Measurements from ENCODE around the gene KLHL13. TPM values are rescaled to one million over a fixed set of nuclear protein-coding genes. Genes with fewer than 3 reads are reported as not detected.

The KLHL13 gene, protein sequence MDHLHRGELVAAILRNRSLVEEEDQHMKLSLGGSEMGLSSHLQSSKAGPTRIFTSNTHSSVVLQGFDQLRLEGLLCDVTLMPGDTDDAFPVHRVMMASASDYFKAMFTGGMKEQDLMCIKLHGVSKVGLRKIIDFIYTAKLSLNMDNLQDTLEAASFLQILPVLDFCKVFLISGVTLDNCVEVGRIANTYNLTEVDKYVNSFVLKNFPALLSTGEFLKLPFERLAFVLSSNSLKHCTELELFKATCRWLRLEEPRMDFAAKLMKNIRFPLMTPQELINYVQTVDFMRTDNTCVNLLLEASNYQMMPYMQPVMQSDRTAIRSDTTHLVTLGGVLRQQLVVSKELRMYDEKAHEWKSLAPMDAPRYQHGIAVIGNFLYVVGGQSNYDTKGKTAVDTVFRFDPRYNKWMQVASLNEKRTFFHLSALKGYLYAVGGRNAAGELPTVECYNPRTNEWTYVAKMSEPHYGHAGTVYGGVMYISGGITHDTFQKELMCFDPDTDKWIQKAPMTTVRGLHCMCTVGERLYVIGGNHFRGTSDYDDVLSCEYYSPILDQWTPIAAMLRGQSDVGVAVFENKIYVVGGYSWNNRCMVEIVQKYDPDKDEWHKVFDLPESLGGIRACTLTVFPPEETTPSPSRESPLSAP
- 2.1 and 48.4 TPM in 2 replicates for total RNA-seq (ENCODE audit: low replicate concordance)

DNA sequence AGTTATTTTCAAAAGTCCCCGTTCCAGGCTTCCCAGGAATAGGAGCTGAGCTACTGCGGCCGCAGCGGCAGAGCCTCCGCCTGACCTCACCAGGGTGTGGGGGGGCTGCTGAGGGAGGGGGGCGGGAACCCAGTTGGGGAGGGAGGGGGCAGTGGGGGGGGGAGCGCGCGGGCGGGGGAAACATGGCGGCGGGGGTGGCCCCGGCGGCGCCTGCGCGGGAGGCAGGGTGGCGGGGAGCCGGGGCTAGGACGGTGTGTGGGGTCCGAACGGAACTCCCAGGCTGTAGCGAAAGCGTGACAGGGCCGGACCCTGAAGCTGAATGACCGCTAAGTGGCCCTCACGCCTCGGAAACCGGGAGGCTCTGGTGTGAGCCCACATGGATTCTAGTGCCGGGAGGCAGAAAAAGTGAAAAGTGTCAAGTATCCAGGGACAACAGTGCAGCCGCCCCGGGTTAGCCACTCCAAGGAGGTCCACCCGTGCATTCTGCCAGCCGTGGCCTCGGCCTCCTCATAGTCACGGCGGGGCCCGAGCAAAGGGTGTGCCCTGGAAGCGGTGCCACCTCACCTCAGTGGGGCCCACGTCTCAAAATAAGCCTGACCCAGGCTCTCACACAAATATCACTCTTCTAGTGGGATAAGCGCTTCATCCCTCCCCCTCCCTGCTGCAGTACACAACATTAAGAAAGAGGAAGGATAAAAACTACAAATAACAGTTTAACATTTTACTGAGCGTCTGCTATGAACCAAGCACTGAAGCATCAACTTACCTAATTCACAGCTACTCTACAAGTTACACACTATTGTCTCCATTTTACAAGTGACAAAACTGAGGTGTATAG is at the start of gene KLHL13:
TSS of gene KLHL13 (minus strand) at position 98 of the 838 bp plus-strand sequence. CDS start 88,337 bp downstream, outside the sequence.

Other genes with a start within 250 kb of the KLHL13 start
- 4.9 and 10.7 TPM in 2 replicates for gene WDR44, start 229.3 kb upstream of the KLHL13 start, total RNA-seq (ENCODE audit: low replicate concordance)

All from smooth muscle cell of the coronary artery (primary cell).